ENCODE data around the gene SENP1. TPM values are rescaled to one million over a fixed set of nuclear protein-coding genes. Genes with fewer than 3 reads are reported as not detected.

Gene SENP1
- total RNA-seq, 2 experiments from 2014 or later: 20.3 to 25.7 TPM

DNA sequence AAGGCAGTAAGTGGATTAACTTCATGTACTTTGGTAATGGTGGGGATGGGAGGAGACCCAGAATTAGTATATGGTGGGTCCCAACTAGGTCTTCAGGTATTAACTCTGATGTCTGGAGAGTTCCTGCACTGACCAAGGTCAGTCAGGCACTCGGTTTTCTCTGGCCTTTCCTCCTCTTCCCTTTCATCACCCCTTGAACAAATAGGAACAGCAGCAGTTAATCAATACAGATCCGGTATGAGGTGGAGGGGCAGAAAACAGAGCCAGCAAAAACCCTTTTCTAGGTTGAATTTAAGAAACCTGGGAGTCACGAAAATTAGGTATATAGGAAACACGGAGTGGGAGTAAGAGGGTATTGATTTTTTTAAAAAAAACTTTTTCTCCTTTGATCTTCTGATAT is 17.3 kb upstream of the SENP1 start:
- H3K4me3 Mint-ChIP-seq: no peak overlapping the region
- H3K36me3 ChIP-seq (ENCODE audit: insufficient read depth, low read length): peaks cover 12% of the 10 kb centered on the region
- H3K27ac ChIP-seq (ENCODE audit: low read depth in 1 of 2, low read length in 2 of 2): no peak overlapping the region
- intact Hi-C loops (cut with DNase I, micrococcal nuclease): no loop called here
- no peak overlapping the region for H3K27ac Mint-ChIP-seq
- no peaks in the 10 kb centered on the region for H3K9me3 ChIP-seq (ENCODE audit: control insufficient read depth in 1 of 2, insufficient read depth in 1 of 2, low read length in 2 of 2)
- no peaks in the 10 kb centered on the region for H3K27me3 Mint-ChIP-seq
- TF ChIP-seq, protein P1, sequence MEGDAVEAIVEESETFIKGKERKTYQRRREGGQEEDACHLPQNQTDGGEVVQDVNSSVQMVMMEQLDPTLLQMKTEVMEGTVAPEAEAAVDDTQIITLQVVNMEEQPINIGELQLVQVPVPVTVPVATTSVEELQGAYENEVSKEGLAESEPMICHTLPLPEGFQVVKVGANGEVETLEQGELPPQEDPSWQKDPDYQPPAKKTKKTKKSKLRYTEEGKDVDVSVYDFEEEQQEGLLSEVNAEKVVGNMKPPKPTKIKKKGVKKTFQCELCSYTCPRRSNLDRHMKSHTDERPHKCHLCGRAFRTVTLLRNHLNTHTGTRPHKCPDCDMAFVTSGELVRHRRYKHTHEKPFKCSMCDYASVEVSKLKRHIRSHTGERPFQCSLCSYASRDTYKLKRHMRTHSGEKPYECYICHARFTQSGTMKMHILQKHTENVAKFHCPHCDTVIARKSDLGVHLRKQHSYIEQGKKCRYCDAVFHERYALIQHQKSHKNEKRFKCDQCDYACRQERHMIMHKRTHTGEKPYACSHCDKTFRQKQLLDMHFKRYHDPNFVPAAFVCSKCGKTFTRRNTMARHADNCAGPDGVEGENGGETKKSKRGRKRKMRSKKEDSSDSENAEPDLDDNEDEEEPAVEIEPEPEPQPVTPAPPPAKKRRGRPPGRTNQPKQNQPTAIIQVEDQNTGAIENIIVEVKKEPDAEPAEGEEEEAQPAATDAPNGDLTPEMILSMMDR (IDR thresholded peaks at IDR 0.05): no peak
- ChIA-PET POLR2A (no interaction called here), CTCF (no interaction called here)
- DNase-seq (no peak), ATAC-seq (ENCODE audit: poor library complexity) (no peak)
- no peaks in the 10 kb centered on the region for H3K27me3 ChIP-seq (ENCODE audit: control insufficient read depth in 1 of 2, insufficient read depth in 2 of 2, low read length in 2 of 2)
- no peak overlapping the region for H3K4me3 ChIP-seq (ENCODE audit: low read length)
- peaks cover 34% of the 10 kb centered on the region for H3K36me3 Mint-ChIP-seq (ENCODE audit: low read depth)
- H3K9me3 Mint-ChIP-seq: no peaks in the 10 kb centered on the region
- peaks cover 28% of the 10 kb centered on the region for H3K4me1 Mint-ChIP-seq (ENCODE audit: low read depth)
- peaks cover 15% of the 10 kb centered on the region for H3K4me1 ChIP-seq (ENCODE audit: insufficient read depth, low read length)

DNA sequence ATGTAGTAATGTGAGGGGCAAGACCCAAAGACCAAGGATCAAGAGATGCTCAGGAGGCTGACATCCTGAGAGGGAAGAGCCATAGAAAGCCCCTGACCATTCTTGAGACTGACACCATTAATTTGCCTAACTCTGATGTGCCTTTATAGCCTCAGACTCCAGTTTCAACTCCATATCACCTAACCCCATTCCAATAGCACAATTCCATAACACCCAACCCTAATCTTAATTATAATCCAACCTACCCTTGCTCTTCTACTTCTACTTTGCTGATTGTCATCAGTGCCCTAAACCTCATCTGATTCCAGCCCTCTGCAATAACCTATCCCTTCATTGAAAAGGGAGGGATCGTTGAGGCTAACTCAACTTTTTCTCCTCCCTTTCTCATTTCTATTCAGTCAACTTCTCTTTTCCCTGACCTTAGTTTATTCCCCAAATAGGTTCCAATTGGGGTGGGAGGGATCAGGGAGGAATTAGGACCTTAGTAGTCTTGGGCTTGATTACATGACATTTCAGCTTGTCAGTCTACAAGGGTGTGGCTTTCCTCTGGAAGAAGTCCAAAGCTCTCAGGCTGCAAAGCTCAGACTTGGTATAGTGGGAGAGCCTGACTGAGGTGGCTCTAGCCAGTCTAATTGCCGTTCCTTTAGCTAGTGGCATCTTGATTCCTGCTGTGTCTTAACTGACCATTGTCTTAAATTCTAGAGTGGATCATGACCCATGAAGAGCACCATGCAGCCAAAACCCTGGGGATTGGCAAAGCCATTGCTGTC is 16.4 kb upstream of the SENP1 start:
- POLR2A ChIA-PET: no interaction called here
- no peak for ATAC-seq (ENCODE audit: poor library complexity)
- H3K27me3 Mint-ChIP-seq: no peaks in the 10 kb centered on the region

DNA sequence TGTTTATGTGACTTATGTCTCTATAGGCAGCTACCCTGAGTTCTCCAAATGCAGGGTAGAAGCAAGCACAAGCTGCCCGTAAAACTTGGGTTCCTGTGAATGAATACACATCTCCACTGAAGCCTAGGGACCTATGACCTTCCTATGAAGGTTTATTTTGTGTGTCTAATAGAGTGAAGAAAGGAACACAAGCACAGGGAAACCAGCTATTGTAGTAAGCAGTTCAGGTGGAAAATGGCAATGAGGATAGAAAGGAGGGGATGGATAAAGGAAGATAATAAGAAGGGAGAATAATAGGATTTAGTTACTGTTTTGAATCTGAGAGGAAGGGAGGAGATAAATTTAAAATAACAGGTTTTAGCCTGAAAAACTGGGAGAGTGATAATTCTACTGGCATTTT is 15.6 kb upstream of the SENP1 start:
- intact Hi-C loops (cut with DNase I, micrococcal nuclease): no loop called here
- no peaks in the 10 kb centered on the region for H3K9me3 ChIP-seq (ENCODE audit: control insufficient read depth in 1 of 2, insufficient read depth in 1 of 2, low read length in 2 of 2)
- ChIA-PET CTCF (interaction anchor here (0.9 kb wide), 1 partner anchor 67 kb away, joined by 3 read pairs; no protein-coding TSS in a partner anchor), POLR2A (no interaction called here)
- Mint-ChIP-seq H3K4me1 (ENCODE audit: low read depth) (peaks cover 29% of the 10 kb centered on the region), H3K4me3 (no peak overlapping the region), H3K27me3 (peaks cover 6% of the 10 kb centered on the region), H3K36me3 (ENCODE audit: low read depth) (peaks cover 25% of the 10 kb centered on the region), H3K27ac (no peak overlapping the region), H3K9me3 (no peaks in the 10 kb centered on the region)
- H3K4me3 ChIP-seq (ENCODE audit: low read length): no peak overlapping the region
- peaks cover 8% of the 10 kb centered on the region for H3K36me3 ChIP-seq (ENCODE audit: insufficient read depth, low read length)
- ATAC-seq (ENCODE audit: poor library complexity) (no peak), DNase-seq (no peak)
- TF ChIP-seq, protein P1 (IDR thresholded peaks at IDR 0.05): no peak
- H3K27me3 ChIP-seq (ENCODE audit: control insufficient read depth in 1 of 2, insufficient read depth in 2 of 2, low read length in 2 of 2): no peaks in the 10 kb centered on the region
- H3K4me1 ChIP-seq (ENCODE audit: insufficient read depth, low read length): peaks cover 15% of the 10 kb centered on the region
- no peak overlapping the region for H3K27ac ChIP-seq (ENCODE audit: low read depth in 1 of 2, low read length in 2 of 2)

More for the DNA sequence above, 16.4 kb upstream of the SENP1 start:
- intact Hi-C loops (cut with DNase I, micrococcal nuclease): no loop called here
- no peaks in the 10 kb centered on the region for H3K9me3 ChIP-seq (ENCODE audit: control insufficient read depth in 1 of 2, insufficient read depth in 1 of 2, low read length in 2 of 2)
- H3K4me3 ChIP-seq (ENCODE audit: low read length): no peak overlapping the region
- Mint-ChIP-seq H3K27ac (no peak overlapping the region), H3K4me1 (ENCODE audit: low read depth) (peaks cover 29% of the 10 kb centered on the region), H3K9me3 (no peaks in the 10 kb centered on the region), H3K4me3 (no peak overlapping the region), H3K36me3 (ENCODE audit: low read depth) (peaks cover 30% of the 10 kb centered on the region)
- no peak overlapping the region for H3K27ac ChIP-seq (ENCODE audit: low read depth in 1 of 2, low read length in 2 of 2)
- CTCF ChIA-PET: no interaction called here
- peaks cover 15% of the 10 kb centered on the region for H3K4me1 ChIP-seq (ENCODE audit: insufficient read depth, low read length)
- no peak for DNase-seq
- peaks cover 8% of the 10 kb centered on the region for H3K36me3 ChIP-seq (ENCODE audit: insufficient read depth, low read length)
- TF ChIP-seq, protein P1 (IDR thresholded peaks at IDR 0.05): no peak
- H3K27me3 ChIP-seq (ENCODE audit: control insufficient read depth in 1 of 2, insufficient read depth in 2 of 2, low read length in 2 of 2): no peaks in the 10 kb centered on the region
